SJSA1 (cell line): ENCODE measurements around the gene NSF. TPM values are rescaled to one million over a fixed set of nuclear protein-coding genes. Genes with fewer than 3 reads are reported as not detected.
A peak's percentile ranks its signal among the peaks of the same experiment; 100 is the strongest.
"Not testable (repeated sequence)": the region's sequence is repeated elsewhere in the genome, so short reads cannot be mapped to it uniquely, and the experiment has no call there.

Experiments used
- DNase-seq, 2 experiments: peaks; one replicate each; pipeline ENCODE4 v3.0.0-alpha.2; 2015 to 2020; ENCODE audit warnings: low spot score in 2 of 2, low read depth in 1 of 2
- H3K27ac ChIP-seq: fragments of 250-450 bp; sonication (Bioruptor Pico); 2 replicates; pipeline ENCODE4 v1.5.1; 2020; ENCODE audit warnings: mild to moderate bottlenecking, moderate library complexity
- H3K27me3 ChIP-seq: fragments of 250-450 bp; sonication (Bioruptor Pico); replicated peaks from 2 replicates; pipeline ENCODE4 v1.5.1; 2020; ENCODE audit warnings: mild to moderate bottlenecking, moderate library complexity
- H3K36me3 ChIP-seq: fragments of 250-450 bp; sonication (Bioruptor Pico); 2 replicates; pipeline ENCODE4 v1.5.1; 2020; ENCODE audit warnings: mild to moderate bottlenecking
- H3K4me1 ChIP-seq: fragments of 250-450 bp; sonication (Bioruptor Pico); replicated peaks from 2 replicates; pipeline ENCODE4 v1.6.1; 2021; ENCODE audit warnings: mild to moderate bottlenecking
- H3K4me3 ChIP-seq: fragments of 250-450 bp; sonication (Bioruptor Pico); 2 replicates; pipeline ENCODE4 v1.5.1; 2020; ENCODE audit warnings: mild to moderate bottlenecking
- H3K9me3 ChIP-seq: fragments of 250-450 bp; sonication (Bioruptor Pico); replicated peaks from 2 replicates; pipeline ENCODE4 v1.5.1; 2020; ENCODE audit warnings: mild to moderate bottlenecking
- total RNA-seq: library from RNA; depleted of rRNA; stranded (reverse); fragments of >200 nt; shearing (Covaris generic); gene quantifications from 2 replicates; pipeline ENCODE4 v1.2.3, GENCODE V29; 2014

NSF gene
- total RNA-seq, 1 experiment from 2014 or later = 71.2 TPM

DNA sequence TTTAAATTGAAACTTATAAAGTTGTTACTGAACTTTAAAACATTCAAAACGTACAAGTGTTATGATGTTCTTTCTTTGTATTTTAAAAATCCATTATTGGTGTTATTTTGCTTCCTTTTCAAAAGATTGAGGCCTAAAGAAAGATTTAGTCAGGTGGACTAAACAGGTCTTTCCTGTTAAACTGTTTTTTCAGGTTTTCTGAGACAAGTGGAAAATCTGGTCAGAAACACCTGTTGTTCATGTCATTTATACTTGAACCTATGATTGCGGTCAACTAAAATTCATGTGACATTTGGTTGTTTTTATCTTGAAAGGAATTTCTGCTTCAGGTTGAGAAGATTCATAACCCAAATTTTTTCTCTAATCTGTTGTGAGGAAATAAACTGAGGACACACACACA is 108.5 kb downstream of the NSF start:
- not testable (repeated sequence) for H3K9me3 ChIP-seq, DNase-seq, H3K27ac ChIP-seq, H3K4me1 ChIP-seq, H3K36me3 ChIP-seq, H3K4me3 ChIP-seq, H3K27me3 ChIP-seq

DNA sequence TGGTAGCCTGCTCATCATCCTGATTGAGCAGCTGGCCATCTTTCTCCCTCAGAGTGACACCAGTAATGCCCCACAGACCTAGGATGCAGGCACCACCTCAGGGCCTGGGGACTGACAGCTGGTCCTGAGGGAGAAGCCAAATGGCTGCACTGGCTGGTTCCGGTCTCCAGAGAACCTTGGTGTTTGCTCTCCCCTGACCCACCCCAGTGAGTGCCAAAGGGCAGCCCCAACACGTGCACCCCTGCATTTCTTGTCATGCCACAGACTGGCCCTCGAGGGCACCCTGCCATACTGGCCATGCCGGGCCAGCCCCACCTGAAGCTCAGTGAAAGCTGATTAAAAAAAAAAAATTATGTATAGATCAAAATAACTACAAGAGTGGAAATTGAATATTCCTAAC is 127.5 kb downstream of the NSF start:
- H3K27me3 ChIP-seq = no peaks in the 10 kb centered on the region
- no peak overlapping the region for H3K4me3 ChIP-seq
- no peaks in the 10 kb centered on the region for H3K9me3 ChIP-seq
- peaks cover 18% of the 10 kb centered on the region for H3K36me3 ChIP-seq
- no peak overlapping the region for H3K27ac ChIP-seq
- H3K4me1 ChIP-seq = no peaks in the 10 kb centered on the region
- no peak for DNase-seq

DNA sequence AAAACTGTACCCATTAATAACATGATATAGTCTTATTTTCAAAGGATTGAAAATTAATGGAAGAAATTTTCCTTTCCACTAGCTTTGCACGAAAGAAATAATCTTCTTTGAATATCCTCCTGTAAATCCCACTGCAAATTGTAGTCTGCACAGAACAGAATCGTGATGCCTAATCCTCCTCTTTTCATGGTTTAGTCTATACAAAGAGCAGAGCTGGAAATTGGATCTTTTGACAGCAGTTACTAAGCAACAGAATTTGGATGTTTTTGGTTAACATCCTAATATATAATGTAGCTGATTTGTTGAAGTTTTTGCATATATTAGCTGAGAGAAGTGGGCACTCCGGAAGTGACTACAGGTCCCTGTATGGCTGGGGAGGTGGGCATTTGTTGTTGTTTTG is 129.4 kb downstream of the NSF start:
- H3K4me1 ChIP-seq = no peaks in the 10 kb centered on the region
- peaks cover 11% of the 10 kb centered on the region; the same call in 1 of the 2 replicates for H3K36me3 ChIP-seq
- no peak for DNase-seq
- no peaks in the 10 kb centered on the region for H3K9me3 ChIP-seq
- no peak overlapping the region for H3K27ac ChIP-seq
- H3K27me3 ChIP-seq = no peaks in the 10 kb centered on the region
- H3K4me3 ChIP-seq = no peak overlapping the region

DNA sequence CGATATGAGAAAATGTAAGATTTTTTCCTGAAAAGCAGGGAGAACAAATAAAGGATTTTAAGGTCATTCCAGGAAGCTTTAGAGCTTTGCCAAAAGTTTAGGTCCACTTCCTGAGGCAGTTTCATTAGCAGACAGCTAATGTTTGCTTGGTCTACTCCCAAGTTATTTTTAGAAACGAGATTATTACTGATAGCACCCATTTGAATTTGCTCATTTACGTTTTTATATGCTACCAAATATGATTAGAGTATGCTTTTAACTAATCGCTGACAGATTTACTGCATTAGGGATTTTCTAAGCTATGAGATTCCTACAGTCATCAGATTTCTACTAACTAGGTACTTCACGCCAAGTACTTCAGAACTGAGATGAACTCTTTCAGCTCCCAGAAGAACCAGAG is 129.9 kb downstream of the NSF start:
- Histone ChIP-seq H3K4me3 (no peak overlapping the region), H3K4me1 (no peaks in the 10 kb centered on the region)

DNA sequence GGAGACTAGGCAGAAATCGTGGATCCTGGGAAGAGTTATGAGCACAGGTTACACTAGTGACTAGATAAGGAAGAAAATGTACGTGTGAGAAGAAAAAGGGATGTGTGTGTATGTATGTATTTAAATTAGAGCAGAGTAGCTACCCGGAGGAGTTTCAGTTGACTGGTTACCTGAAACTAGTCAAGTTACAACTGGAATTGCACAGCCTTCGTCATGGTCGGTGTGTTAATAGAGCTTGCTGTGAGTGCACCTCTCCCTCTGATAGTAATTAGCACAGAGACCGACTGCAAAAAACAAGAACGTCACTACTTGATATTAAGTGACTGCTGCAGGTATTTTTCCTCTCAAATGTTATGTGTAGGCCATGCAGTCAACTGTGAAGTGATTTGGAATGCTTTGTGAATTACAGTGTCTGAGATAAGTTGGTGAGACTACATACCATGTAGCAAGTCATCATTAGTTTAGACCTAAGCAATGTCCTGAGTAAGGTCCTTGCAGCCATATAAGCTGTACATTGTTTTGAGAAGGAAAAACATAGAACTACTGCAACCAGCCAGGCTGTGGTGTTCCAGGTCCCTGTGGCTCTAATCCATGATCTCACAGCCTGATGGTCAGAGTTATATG is 132.3 kb downstream of the NSF start:
- Histone ChIP-seq H3K27me3 (no peaks in the 10 kb centered on the region), H3K4me1 (peaks cover 18% of the 10 kb centered on the region), H3K9me3 (no peaks in the 10 kb centered on the region), H3K27ac (no peak overlapping the region), H3K4me3 (no peak overlapping the region), H3K36me3 (peaks cover 8% of the 10 kb centered on the region)
- no peak for DNase-seq

More for the DNA sequence above, 129.9 kb downstream of the NSF start:
- no peaks in the 10 kb centered on the region for H3K27me3 ChIP-seq
- no peak overlapping the region for H3K27ac ChIP-seq
- DNase-seq = no peak
- H3K9me3 ChIP-seq = no peaks in the 10 kb centered on the region
- peaks cover 11% of the 10 kb centered on the region; the same call in 1 of the 2 replicates for H3K36me3 ChIP-seq

DNA sequence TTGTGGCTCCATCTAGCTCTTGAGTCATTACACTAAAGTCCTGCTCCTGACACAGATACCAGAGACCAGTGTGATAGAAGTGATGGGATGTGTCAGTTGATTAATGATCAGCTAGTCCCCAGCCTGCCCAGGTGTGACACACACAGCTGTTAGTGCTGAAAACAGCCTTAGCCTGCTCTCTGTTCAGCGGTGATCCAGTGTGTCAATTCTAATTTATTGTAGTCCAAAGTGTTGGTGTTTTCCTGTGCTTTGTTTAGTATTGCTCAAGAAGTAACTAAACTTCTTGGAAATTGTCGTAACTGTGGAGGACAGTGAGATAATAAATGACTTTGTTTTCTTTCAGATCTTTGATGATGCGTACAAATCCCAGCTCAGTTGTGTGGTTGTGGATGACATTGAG is 135.7 kb downstream of the NSF start:
- Histone ChIP-seq H3K27me3 (no peaks in the 10 kb centered on the region), H3K27ac (peak overlapping the region; percentile 88)
- DNase-seq = no peak

DNA sequence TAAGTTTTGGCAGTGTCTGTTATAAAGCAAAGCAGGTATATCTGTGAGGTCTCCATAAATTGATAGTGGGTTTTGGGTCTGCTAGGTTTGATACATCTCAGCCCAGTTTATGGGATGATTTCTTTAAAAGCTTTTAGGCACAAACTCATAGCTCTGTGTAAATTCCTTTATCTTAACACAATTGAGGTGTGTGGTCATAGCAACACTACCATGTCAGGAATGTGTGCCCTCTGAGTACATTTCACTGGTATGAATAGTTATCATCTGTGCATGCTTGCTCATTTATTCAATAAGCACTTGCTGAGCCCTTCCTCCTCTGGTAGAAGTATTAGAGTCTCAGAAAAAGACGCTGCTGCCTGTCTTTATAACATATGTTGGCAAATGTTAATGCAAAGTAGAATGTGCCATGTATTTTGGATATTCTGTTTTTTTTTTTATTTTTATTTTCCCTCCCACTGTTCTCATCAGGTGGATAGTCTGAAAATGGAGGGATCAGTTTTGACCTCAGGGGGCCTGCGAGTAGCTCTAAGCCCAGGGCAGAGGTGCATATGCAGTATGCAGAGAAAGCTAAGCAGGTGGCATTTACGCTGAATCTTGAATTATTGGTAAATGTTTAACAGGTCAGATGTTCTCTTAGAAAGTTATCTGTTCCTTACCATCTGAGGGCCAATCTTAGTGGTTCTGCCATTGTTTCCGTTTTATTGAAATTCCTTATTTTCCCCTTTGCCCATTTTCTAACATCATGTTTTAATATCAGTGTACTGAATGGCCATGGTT is 137.3 kb downstream of the NSF start:
- H3K27ac ChIP-seq = peak overlapping the region; percentile 88
- H3K4me3 ChIP-seq = no peak overlapping the region
- peak; percentile 59 to 72 for DNase-seq

More for the DNA sequence above, 135.7 kb downstream of the NSF start:
- peaks cover 23% of the 10 kb centered on the region for H3K4me1 ChIP-seq
- no peaks in the 10 kb centered on the region for H3K9me3 ChIP-seq
- no peak overlapping the region for H3K4me3 ChIP-seq
- peaks cover 15% of the 10 kb centered on the region for H3K36me3 ChIP-seq

DNA sequence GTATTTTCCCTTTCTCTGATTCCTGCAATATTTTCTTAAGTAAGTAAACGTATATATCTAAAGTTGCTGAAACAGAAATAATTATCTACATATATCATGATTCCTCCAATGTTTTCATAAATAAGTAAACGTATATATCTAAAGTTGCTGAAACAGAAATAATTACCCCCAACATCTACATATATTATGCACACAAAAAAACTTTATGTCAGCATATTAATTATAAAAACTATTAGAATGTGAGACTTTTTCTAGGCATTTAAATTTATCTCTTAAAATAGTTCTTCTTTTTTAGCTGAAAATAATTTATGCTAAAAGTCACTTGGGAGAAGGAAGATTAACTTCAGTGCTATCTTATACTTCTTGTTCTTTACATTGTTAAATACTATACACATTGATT is 139.6 kb downstream of the NSF start:
- Histone ChIP-seq H3K9me3 (no peaks in the 10 kb centered on the region), H3K36me3 (peaks cover 12% of the 10 kb centered on the region), H3K27me3 (no peaks in the 10 kb centered on the region), H3K27ac (no peak overlapping the region), H3K4me1 (peaks cover 29% of the 10 kb centered on the region), H3K4me3 (no peak overlapping the region)
- no peak for DNase-seq

More for the DNA sequence above, 137.3 kb downstream of the NSF start:
- peaks cover 13% of the 10 kb centered on the region for H3K36me3 ChIP-seq
- peaks cover 23% of the 10 kb centered on the region for H3K4me1 ChIP-seq
- H3K27me3 ChIP-seq = no peaks in the 10 kb centered on the region
- no peaks in the 10 kb centered on the region for H3K9me3 ChIP-seq

DNA sequence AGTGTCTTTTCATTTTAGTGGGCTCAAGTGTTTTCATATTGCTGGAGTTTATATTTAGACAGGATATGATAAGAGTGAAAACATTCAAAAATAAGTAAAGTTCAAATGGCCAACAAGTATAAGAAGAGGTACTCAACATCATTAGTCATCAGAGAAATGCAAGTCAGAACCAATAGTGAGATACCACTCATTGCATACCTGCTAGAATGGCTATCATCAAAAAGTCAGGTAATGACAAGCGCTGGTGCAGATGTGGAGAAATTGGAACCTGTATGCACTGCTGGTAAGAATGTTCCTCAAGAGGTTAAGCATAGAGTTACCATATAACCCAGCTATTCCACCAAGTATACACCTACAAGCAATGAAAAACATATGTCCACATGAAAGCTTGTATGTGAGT is 140.2 kb downstream of the NSF start:
- no peak overlapping the region for H3K4me3 ChIP-seq
- no peaks in the 10 kb centered on the region for H3K27me3 ChIP-seq
- peaks cover 12% of the 10 kb centered on the region for H3K36me3 ChIP-seq
- no peak overlapping the region for H3K27ac ChIP-seq
- no peak for DNase-seq
- H3K9me3 ChIP-seq = no peaks in the 10 kb centered on the region
- H3K4me1 ChIP-seq = peaks cover 29% of the 10 kb centered on the region

DNA sequence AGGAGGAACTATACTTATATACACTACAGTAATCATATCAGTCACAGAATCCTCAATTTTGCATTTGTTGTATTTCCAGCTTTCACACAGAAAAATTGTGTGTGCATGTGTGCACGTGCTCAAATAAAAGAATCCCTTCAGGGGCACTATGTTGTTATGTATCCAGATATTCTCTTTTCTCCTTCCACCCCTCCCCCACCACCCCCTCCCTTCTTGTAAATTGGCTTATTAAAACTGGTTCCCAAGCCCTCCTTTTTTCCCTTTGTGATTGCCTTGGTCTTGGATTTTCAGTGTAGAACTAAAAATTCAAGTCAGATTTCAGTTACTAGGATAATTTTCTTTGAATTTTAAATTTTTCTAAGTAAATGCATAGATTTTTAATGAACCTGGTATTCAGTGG is 141.7 kb downstream of the NSF start:
- H3K4me1 ChIP-seq = peaks cover 17% of the 10 kb centered on the region
- no peak for DNase-seq
- no peaks in the 10 kb centered on the region for H3K9me3 ChIP-seq
- no peak overlapping the region for H3K27ac ChIP-seq
- H3K36me3 ChIP-seq = peaks cover 11% of the 10 kb centered on the region; the same call in 1 of the 2 replicates
- no peaks in the 10 kb centered on the region for H3K27me3 ChIP-seq
- no peak overlapping the region for H3K4me3 ChIP-seq

DNA sequence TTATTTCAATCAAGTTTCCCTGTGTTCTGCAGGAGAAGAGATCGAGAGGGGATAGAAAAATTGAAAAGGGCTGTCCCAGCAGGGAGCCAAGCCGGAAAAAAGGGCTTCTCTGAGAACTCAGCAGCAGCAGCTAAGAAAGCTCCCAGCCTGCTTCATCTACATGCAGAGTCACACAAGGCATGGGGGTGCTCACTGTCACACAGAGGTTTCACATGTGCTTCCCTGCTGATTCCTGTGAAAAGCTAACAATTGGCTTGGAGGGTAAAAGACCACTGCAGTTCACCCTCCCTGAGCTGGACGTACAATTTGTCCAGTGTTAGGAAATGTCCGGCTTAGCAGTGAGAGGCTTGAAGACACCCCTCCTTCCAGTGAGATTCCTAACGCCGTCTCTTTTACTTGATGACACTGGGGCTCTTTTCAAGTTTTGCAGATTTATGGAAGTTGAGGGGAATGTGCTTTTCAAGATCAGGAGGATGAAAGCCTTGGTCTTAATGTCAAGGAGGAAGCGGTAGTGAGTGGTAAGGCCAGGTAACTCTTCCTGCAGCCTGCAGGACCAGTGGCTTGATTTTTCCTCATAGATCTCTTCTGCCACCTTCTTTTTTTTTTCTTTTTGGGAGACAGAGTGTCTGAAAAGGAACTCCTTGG is 142.4 kb downstream of the NSF start:
- H3K4me3 ChIP-seq = no peak overlapping the region
- no peaks in the 10 kb centered on the region for H3K9me3 ChIP-seq
- H3K4me1 ChIP-seq = peaks cover 10% of the 10 kb centered on the region
- H3K27ac ChIP-seq = no peak overlapping the region
- no peaks in the 10 kb centered on the region for H3K27me3 ChIP-seq
- peaks cover 9% of the 10 kb centered on the region; the same call in 1 of the 2 replicates for H3K36me3 ChIP-seq
- no peak for DNase-seq

DNA sequence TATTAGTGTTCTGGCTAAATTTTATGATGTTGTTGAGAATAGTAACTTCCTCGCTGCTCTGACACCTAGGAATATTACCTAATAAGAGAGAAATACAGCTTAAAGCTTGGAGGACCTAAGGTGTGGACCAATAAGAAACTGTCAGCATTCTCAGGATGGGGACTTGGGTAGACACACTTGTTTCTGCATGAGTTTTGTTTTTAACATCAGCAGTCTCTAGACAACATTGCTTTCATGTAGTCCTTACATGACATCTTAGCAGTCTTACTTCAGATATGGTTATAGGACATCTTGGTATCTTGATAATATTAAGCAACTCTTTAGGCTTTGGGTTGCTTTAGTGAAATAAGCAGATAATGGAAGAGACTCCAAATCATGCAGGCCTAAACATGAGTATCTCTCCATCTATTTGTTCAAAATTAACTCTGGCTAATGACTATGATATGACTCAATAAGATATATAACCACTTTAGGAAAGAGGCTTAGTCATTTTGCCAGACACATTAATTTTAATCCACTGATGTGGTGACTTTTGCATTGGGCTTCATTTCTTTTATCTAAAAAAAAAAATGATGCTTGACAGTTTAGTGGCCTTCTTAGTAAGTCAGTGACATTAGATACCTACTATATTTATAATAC is 143.5 kb downstream of the NSF start:
- no peak overlapping the region for H3K27ac ChIP-seq
- H3K36me3 ChIP-seq = peaks cover 9% of the 10 kb centered on the region; the same call in 1 of the 2 replicates
- DNase-seq = no peak
- H3K27me3 ChIP-seq = no peaks in the 10 kb centered on the region
- peaks cover 6% of the 10 kb centered on the region for H3K4me1 ChIP-seq
- H3K4me3 ChIP-seq = no peak overlapping the region
- H3K9me3 ChIP-seq = no peaks in the 10 kb centered on the region

DNA sequence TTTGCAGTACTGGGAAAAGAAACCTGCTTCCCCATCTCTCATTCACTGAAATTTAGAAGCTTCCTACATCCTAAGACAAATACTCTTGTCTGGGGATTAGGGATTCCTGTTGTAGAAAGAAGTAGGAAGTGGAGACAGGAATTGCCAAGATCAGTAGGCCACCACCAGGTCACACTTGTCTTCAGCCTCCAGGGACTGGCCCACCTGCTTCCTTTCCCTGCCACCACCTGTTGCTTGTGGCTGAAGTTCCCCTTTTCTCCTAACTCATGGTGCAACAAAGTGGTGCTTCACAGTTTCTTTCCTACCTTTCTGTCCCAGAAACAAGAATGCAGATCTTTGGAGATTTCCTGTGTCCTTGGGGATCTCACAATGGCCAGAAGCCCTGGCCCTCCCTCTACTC is 145.6 kb downstream of the NSF start:
- H3K27me3 ChIP-seq = no peaks in the 10 kb centered on the region
- H3K36me3 ChIP-seq = no peaks in the 10 kb centered on the region
- H3K4me1 ChIP-seq = peaks cover 6% of the 10 kb centered on the region
- H3K9me3 ChIP-seq = no peaks in the 10 kb centered on the region
- no peak for DNase-seq
- H3K27ac ChIP-seq = no peak overlapping the region
- H3K4me3 ChIP-seq = no peak overlapping the region

DNA sequence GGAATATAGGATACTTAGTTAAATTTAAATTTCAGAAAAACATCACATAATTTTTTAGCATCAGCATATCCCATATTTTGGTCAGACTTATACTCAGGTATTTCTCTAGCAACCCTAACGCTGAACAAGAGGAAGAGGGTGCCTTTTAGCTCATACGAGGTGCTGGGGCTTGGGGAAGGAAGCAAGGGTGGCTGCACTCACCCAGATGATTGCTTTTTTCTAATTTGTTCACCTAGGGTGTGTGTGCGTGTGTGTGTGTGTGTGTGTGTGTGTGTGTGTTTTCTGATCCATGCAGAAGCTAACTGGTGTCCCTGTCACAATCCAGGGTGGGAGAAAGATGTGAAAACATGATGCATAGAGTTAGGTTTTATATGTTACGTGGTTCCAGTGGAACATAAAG is 146.9 kb downstream of the NSF start:
- H3K27me3 ChIP-seq = no peaks in the 10 kb centered on the region
- H3K4me3 ChIP-seq = no peak overlapping the region
- DNase-seq = no peak
- no peaks in the 10 kb centered on the region for H3K36me3 ChIP-seq
- H3K9me3 ChIP-seq = no peaks in the 10 kb centered on the region
- H3K27ac ChIP-seq = no peak overlapping the region
- H3K4me1 ChIP-seq = peaks cover 10% of the 10 kb centered on the region
